Left ventricle myocardium inferior (tissue), 1 donor: ENCODE measurements around the gene C16orf89. TPM values are rescaled to one million over a fixed set of nuclear protein-coding genes. Genes with fewer than 3 reads are reported as not detected.
A peak's percentile ranks its signal among the peaks of the same experiment; 100 is the strongest.

Experiments used
- DNase-seq: peaks from one replicate; pipeline ENCODE4 v3.0.0-alpha.2; 2020
- H3K27ac ChIP-seq: fragments of 200-600 bp; replicated peaks from 2 replicates; pipeline ENCODE4 v1.8.0; 2021
- H3K27me3 ChIP-seq: fragments of 200-600 bp; 2 replicates; pipeline ENCODE4 v1.8.0; 2021; ENCODE audit warnings: low read depth
- H3K36me3 ChIP-seq: fragments of 200-600 bp; 2 replicates; pipeline ENCODE4 v1.8.0; 2021
- H3K4me1 ChIP-seq: fragments of 200-600 bp; 2 replicates; pipeline ENCODE4 v1.8.0; 2021
- H3K4me3 ChIP-seq: fragments of 200-600 bp; 2 replicates; pipeline ENCODE4 v1.8.0; 2021; ENCODE audit warnings: mild to moderate bottlenecking, moderate library complexity
- H3K9me3 ChIP-seq: fragments of 200-600 bp; replicated peaks from 2 replicates; pipeline ENCODE4 v1.8.0; 2021
- intact Hi-C: fragments of 100-400 bp; cut with micrococcal nuclease; formaldehyde crosslinking; loops from one replicate; pipeline ENCODE4 v1.11.0; 2022
- total RNA-seq: library from RNA; stranded (reverse); fragmentation: NEBNext Ultra II Directional; extraction: Animal tissue kit (Norgen Biotek cat#: 25700); gene quantifications from one replicate; pipeline ENCODE4 v1.2.1, GENCODE V29; 2021
- TF ChIP-seq, protein P1 (sequence below): fragments of 200-600 bp; IDR thresholded peaks from 2 replicates; pipeline ENCODE4 v1.8.0; 2021; ENCODE audit warnings: antibody characterized with exemption, mild to moderate bottlenecking, borderline replicate concordance
- donor health status: DM: no; HTN: yes; CAD: no; lungs with severe emphysema.

Gene C16orf89
- total RNA-seq, 1 donor from 2014 or later: 5.9 TPM

DNA sequence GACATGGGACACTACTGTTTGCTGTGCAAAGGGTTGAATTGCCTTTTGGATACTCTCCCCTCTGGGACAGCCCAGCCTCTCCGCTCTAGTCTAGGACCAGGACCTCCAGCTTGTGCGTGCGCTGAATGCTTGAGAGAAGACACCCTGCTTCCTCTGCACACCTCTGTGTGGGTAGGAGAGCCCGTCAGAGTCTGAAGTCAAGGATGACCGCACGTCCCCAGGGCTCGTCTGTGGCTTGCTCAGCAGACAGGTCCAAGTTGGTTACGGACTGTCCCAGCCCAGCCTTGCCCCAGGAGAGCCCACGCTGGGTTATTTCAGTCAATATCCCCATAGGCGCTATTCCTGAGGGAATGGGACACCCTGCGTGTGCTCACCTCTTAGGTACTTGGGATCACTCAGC is 3.7 kb downstream of the C16orf89 start:
- Histone ChIP-seq H3K4me3 (no peak overlapping the region), H3K27me3 (no peaks in the 10 kb centered on the region), H3K27ac (no peak overlapping the region), H3K9me3 (no peaks in the 10 kb centered on the region), H3K4me1 (peaks cover 8% of the 10 kb centered on the region), H3K36me3 (no peaks in the 10 kb centered on the region)
- intact Hi-C loops: no loop called here
- TF ChIP-seq, protein P1, sequence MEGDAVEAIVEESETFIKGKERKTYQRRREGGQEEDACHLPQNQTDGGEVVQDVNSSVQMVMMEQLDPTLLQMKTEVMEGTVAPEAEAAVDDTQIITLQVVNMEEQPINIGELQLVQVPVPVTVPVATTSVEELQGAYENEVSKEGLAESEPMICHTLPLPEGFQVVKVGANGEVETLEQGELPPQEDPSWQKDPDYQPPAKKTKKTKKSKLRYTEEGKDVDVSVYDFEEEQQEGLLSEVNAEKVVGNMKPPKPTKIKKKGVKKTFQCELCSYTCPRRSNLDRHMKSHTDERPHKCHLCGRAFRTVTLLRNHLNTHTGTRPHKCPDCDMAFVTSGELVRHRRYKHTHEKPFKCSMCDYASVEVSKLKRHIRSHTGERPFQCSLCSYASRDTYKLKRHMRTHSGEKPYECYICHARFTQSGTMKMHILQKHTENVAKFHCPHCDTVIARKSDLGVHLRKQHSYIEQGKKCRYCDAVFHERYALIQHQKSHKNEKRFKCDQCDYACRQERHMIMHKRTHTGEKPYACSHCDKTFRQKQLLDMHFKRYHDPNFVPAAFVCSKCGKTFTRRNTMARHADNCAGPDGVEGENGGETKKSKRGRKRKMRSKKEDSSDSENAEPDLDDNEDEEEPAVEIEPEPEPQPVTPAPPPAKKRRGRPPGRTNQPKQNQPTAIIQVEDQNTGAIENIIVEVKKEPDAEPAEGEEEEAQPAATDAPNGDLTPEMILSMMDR: no peak
- no peak for DNase-seq

DNA sequence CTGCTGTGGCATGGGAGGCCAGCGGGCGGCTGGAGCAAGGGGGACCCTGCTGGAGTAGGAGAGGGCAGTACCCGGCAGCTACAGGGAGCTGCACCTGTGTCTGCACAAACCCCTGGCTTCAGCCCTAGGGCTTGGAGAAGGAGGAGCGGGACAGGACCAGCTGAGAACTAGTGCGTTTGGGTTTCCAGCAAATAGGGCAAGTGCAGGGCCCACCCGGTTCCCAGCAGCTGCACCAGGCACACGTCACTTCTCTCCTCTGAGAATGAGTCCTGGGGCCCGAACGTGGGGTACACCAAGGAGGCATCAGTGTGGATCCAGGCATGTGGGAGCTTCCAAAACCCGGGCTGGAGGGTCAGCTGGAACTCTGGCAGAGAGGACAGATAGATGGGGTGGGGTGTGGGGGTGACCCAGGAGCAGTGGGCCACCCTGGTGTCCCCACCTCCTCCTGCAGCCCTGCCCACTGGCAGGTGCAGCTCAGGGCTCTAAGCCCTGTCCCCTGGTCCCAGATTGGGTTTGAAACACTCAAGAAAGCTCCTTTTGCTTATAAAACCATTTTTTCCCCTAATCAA is 5.6 kb downstream of the C16orf89 start:
- DNase-seq: no peak
- Histone ChIP-seq H3K36me3 (no peaks in the 10 kb centered on the region), H3K27ac (no peak overlapping the region), H3K4me1 (no peaks in the 10 kb centered on the region), H3K9me3 (no peaks in the 10 kb centered on the region), H3K27me3 (no peaks in the 10 kb centered on the region), H3K4me3 (no peak overlapping the region)
- TF ChIP-seq, protein P1: no peak
- intact Hi-C loops: no loop called here

DNA sequence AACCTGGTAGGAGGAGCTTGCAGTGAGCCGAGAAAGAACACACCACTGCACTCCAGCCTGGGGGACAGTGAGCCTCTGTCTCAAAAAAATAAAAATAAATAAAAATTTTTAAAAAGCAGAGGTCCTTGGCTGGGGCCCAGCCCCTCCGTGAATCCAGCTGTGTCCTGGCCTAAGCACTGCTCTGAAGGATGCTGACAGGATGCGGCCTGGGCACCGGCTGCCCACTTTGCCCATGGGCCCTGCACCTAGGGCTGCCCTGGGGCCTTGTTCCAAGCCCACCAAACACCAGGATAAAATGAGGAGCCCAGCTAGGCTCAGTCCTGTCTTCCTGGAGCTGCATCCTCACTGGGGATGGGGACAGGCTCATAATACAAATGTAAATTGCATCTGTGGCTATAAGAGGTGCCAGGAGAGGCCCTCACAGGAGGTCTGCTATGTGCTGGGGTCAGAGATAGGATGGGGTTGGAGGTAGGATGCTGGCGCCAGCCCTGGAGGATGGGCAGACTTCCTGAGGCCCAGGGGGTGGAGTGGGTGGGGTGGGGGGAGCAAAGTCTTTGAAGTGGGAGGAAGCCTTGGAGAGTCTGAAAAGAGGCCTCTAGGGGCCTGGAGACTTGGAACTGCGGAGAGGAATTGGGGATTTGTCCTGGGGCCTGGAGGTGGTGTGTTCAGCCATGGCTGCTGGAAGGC is 6.2 kb downstream of the C16orf89 start:
- Histone ChIP-seq H3K27me3 (no peaks in the 10 kb centered on the region), H3K36me3 (no peaks in the 10 kb centered on the region), H3K4me1 (no peaks in the 10 kb centered on the region), H3K27ac (no peak overlapping the region), H3K4me3 (no peak overlapping the region), H3K9me3 (no peaks in the 10 kb centered on the region)
- intact Hi-C loops: no loop called here
- TF ChIP-seq, protein P1: no peak
- no peak for DNase-seq

DNA sequence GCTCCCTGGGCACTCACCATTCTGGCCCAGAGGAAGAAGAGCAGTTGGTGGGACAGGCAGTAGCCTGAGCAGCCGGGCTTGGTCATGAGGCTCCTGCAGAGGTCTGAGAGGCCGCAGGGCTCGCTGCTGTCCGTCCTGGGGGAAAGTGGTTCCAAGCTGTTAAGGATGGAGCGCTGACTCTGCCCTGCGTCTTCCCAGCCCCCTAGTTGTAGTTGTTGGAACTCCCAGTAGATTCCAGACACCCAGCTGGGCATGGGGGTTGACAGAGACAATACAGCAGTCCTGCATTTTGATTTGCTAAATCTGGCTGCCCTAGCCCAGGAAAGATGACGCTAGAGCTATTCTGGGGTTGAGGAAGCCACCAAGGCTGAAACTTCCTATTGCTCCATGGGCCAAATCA is 7.3 kb downstream of the C16orf89 start:
- no peaks in the 10 kb centered on the region for H3K36me3 ChIP-seq
- no peaks in the 10 kb centered on the region for H3K9me3 ChIP-seq
- no peaks in the 10 kb centered on the region for H3K27me3 ChIP-seq
- H3K27ac ChIP-seq: no peak overlapping the region
- no peaks in the 10 kb centered on the region for H3K4me1 ChIP-seq
- no peak for DNase-seq
- intact Hi-C loops: no loop called here
- no peak overlapping the region for H3K4me3 ChIP-seq
- TF ChIP-seq, protein P1: no peak

DNA sequence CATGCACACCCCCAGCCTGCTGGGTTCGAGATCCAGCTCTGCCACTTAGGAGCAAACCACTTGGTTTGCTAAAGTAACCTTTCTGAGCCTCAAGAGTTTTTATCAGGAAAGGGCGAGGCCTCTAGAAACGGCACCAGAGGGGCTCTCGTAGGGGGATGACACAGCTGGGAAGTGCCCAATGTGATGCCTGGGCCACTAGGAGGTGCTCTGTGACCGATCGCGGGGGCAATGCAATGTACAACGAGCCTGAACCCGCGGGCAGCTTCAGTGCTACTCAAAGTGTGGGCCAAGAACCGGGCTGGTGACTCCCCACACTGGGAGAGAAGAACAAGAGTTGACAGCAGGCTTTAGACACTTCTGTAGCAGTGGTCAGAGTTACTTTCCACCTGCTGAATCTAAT is 9.4 kb downstream of the C16orf89 start:
- DNase-seq: no peak

More for the DNA sequence above, 9.4 kb downstream of the C16orf89 start:
- Histone ChIP-seq H3K9me3 (no peaks in the 10 kb centered on the region), H3K27me3 (no peaks in the 10 kb centered on the region), H3K27ac (no peak overlapping the region), H3K4me1 (no peaks in the 10 kb centered on the region), H3K4me3 (no peak overlapping the region), H3K36me3 (no peaks in the 10 kb centered on the region)
- intact Hi-C loops: no loop called here
- TF ChIP-seq, protein P1: peak; percentile 24
